Measurements from ENCODE around the gene GPR12.
"Not testable (repeated sequence)": the region's sequence is repeated elsewhere in the genome, so short reads cannot be mapped to it uniquely, and the experiment has no call there.

Gene GPR12

DNA sequence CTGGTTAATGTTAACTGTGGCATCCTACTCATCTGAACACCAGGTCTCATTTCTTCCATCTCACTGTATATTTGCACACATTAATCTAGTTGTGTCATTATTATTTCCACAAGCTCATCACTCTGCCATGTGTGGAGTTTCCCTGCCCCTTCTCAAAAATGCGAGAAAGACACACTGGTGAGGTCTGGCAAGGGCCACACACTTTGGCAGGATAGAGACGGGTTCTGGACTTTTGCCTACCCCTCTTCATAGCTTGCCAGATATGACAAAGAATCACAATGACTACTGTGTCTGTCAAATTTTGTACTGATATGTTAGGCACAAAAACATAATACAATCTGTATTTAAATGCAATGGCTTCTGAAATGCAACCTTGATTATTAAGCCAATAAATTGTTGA lies 12.9 kb downstream of the GPR12 start:
- DNase-seq = no peak

DNA sequence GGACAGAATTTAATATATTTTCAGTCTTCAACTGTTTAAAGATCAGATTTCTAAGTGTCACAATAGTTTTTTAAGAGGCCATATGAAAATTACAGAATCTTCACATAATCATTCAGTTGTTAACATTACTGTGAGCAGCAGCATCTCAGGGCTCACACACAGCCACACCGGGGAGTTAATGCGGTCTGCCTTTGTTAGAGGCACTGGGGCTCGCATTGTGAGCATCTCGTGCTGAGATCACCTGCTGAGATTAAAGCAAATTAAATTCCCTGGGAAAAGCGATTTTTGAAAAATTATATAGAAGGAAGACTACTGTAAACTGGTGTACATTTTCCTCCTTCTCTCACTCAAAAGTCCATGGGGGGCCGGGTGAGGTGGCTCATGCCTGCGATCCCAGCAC lies 16.6 kb downstream of the GPR12 start:
- DNase-seq = no peak

DNA sequence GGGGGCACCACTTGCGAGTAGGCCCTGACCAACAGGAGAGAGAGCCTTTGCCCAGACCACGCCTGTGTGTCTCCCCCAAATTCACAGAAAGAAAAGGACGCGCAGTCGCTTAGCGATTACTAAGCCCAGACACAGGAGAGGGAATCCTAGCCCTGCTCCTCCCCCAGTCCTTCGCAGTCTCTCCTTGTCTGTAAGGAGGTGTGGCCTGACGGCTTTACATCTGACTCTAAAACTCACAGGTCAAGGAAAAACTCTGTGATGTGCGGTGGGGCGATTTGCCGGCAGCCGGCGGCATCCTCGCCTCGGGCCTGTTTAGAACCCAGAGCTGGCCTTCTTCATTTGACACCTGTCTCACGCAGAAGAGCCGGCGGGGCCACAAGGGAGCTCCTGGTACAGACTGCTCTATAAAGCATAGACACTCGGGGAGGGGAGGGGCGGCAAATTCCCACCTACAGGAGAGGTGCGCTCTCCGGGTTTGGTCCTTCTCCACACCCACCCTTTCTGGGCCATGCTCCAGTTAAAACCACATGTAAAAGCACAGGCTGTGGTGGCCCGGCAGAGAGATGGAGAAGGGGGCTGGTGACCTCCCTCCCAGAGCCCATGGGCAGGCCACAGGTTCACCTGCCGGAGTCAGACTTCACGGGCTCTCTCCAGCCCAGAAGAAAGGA lies 17.8 kb downstream of the GPR12 start:
- DNase-seq = no peak

DNA sequence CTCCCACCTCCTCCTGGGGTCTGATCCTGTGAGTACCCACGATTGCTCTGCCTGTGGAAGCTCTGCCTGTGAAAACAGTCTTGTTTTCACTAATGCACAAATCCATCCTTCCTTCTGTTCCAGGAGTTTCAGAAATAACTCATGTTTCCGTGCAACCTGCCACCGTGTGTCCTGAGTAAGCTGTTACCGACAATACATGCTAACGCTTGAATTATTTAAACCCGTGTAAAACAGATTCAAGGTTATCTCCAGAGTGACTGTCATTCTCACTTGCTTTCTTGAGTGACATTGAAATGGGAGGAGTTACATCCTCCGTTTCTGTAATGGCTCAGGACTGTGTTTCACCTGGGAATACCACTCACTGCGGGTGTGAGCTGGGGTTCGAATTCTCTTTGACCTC lies 24.9 kb downstream of the GPR12 start:
- no peak for DNase-seq

DNA sequence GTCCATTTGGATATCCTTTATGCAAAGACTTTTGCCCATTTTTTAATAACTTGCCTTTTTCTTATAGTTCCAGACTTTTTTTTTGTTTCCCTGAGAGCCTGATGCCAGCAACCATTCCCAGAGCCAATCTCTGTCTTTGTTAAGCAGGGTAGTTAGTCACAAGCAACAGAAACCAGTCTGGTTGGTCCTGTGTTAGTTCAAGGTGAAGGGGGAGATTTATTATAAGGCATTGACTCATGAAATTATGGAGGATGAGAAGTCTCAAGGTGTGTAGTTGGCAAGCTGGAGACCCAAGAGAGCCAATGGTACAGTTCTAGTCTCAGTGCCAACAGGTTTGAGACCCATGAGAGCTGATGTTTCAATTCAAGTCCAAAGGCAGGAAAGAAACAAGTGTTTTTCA lies 33.0 kb downstream of the GPR12 start:
- DNase-seq = no peak

DNA sequence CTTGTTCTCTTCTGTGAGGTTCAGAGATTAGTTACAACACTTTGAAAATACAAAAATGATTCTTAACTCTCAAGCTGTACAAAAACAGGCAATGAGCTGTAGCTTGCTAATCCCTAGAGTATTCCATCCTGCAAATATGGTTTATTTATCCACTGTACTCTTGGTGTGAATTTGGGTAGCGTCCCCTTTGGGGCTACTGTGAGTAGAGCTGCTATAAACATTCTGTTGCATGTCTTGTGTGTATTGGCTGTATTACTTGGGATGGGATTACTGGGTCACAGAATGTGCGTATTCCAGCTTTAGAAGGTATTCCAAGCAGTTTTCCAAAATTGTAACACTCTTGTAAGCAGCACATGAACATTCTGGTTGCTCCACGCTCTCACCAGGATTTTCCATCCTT lies 33.5 kb downstream of the GPR12 start:
- no peak for DNase-seq

DNA sequence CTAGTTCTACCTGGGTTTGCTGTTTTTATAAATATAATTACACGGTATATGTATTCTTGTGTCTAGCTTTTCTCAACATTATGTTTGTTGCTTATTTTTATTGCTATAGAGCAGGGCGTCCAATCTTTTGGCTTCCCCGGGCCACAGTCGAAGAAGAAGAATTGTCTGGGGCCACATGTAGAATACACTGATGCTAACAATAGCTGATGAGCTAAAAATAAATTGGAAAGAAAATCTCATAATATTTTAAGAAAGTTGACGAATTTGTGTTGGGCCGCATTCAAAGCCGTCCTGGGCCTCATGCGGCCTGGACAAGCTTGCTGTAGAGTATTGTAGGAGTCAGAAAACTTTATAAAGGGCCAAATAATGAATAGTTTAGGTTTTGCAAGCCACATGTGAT lies 33.9 kb downstream of the GPR12 start:
- no peak for DNase-seq

DNA sequence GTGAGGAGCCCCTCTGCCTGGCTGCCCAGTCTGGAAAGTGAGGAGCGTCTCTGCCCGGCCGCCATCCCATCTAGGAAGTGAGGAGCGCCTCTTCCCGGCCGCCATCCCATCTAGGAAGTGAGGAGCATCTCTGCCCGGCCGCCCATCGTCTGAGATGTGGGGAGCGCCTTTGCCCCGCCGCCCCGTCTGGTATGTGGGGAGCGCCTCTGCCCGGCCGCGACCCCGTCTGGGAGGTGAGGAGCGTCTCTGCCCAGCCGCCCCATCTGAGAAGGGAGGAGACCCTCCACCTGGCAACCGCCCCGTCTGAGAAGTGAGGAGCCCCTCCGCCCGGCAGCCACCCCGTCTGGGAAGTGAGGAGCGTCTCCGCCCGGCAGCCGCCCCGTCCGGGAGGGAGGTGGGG lies 37.0 kb downstream of the GPR12 start:
- DNase-seq = not testable (repeated sequence)

DNA sequence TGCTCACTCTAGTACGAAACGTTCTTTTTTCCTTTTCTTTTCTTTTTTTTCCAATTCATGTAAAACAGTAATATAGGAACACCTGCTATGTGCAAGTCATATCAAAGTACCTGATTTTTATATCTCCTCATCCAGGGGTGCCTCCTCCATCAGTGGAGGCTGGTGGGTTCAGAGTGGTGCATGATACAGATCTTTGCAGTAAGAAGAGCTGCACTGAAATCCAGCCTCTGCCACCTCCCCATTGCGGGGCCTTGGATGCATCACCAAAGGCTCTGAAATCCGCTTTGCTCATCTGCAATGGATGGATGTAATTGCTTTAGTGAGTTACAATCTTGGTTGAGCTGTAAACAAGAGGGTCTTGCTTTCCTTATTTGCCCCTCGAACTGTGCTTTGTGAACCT lies 38.3 kb downstream of the GPR12 start:
- DNase-seq = no peak

DNA sequence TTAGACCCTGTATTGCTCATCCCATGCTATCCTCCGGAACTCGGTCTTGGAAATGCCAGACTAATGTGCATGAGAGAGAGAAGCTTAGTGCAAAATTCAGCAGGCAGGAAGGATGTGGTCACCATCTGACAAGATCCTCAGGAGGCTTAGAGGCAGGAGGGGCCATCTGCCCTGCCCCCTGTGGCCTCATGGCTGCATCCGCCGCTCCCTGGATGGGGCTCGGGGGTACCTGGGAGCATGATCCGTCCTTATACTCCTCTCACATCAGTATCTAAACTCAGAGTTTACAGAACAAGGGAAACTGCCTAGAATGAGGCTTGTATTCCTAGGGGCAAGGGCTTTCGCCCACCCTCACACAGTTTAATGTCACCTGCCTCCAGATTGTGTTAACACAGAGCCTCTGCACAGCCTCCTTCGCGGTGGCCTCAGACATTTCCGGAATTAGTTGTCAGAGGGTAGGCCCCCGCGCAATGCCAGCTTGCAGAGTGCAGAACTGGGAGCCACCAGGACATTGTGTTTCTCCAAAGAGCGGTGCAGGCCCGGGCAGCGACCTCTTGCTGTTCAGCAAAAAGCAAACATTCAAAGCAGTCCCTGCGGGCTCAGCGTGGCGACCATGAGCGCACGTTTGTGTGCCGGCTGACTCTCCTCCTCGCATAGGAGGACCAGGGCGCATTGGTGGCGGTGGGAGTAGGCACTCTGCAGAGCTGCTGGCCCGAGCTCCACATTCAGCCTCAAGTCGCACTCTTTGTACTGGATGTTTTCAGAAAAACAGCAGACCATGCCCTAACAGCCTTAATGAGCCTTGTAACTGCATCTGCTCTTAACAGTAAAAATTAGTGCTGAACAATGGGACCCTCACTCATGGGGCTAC lies 39.1 kb downstream of the GPR12 start:
- peak; percentile 98 for DNase-seq

DNA sequence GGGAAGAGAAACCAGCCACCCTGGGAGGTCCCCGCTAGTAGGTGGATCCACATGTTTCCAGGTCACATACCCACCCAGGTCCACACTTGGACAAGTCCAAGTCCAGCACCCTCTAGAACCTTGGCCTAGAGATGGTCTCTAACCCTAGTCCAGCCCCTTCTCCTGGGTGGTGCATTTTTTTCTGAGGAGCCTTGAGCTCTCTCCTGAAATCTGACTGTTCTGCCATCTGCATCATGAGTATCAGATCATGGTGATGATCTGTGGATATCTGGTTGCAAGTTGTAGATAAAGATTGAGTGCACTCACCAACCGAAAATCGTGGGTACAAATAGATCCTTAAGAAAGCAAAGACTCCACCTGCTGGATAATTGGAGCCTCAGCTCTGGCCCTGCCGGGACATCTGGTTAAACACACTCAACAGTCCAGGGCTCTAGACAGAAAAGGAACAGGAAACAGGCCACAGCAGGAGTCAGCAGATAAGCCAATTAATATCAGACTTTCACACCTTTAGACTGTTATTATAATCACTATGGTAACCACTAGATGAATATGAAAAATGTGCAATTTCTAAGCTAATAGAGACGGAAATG lies 41.1 kb downstream of the GPR12 start:
- peak; percentile 97 for DNase-seq

DNA sequence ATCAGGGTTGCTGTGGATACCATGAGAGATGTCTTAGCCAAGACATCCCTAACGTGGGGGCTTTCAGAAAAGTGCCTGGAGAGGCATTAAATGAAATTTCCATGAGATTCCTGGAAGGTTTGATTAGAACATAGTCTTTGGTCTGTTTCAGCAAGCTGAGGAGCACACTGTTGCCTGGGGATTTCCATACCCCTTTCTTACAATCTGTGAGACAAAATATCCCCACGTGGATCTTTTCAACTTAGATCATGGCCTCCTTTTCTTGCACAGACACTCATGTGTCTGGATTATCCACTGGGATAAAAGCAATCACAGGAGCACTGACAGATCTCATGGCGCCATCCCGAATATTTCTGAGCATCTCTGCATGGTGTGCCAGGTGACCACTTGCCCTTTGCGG lies 41.7 kb downstream of the GPR12 start:
- no peak for DNase-seq

DNA sequence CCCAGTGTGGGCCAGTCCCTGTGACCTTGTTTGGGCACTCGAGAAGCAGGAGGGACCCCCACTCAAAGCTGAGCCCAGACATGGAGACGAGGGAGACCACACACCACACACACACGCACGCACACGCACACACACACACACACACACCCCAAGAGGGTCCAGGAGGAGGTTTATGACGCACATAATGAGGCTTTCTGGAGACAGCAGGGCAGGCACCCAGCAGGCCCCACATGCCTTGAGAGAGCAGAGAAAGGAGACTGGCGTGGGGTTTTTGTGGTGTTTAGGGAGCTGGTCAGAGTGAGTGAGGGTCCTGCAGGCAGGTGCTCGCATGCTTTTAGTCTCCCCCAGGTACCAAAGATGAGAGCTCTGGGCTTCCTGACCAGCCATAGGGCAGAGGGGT lies 42.4 kb downstream of the GPR12 start:
- no peak for DNase-seq

DNA sequence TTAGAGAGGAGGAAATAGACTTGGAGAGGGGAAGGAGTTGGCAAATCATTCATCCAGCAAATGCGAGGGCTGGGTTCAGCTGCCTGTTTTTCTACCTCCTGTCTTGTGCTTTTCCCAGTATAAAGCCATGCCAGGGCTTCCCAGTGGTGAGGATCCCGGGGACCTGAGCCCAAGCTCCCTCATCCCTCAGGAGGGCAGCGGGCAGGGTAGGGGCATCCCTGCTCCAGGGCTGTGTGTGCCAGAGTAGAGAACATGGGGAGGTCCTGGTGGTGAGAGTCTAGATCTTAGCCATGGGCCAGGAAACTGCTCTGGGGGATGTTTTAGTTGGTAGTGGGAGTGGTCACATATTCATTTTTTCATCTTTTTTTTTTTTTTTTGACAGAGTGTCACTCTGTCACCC lies 43.6 kb downstream of the GPR12 start:
- no peak for DNase-seq

DNA sequence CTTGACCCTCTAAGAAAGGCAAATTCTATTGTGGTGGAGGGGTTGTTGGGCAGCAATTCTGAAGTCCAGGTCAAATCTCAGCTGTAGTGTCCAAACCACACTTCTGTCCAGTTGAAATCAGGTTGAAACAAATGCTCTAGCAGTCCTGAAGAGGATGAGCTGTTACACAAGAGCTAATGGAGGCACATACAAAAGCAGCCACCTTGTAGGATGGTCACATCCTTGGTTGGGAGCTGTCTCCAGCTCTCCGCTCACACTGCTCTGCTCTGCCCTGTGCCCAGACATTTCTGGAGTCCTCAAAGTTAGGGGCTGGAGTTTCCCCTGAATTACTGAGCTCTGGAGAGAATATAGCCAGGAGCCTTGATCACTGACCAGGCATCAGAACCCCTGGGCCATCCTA lies 47.2 kb downstream of the GPR12 start:
- no peak for DNase-seq

DNA sequence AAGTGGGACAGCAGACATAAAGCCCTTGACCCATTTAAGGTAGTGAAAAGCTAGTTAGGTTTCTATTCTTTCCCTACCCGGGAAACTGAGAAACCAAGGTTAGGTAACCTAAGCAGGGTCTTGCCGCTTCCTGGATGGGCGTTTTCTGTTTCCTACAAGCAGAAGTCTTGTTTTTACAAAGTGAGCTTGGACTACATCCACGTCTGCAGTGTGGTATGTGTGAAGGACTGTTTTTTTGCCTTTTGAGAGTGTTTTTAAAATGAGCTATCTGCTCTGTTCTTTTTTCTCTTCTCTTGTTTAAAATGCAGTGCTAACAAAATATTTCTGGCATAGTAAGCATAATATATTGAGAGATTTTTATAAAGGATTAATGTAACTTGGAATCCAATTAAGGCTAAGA lies 49.4 kb downstream of the GPR12 start:
- no peak for DNase-seq

DNA sequence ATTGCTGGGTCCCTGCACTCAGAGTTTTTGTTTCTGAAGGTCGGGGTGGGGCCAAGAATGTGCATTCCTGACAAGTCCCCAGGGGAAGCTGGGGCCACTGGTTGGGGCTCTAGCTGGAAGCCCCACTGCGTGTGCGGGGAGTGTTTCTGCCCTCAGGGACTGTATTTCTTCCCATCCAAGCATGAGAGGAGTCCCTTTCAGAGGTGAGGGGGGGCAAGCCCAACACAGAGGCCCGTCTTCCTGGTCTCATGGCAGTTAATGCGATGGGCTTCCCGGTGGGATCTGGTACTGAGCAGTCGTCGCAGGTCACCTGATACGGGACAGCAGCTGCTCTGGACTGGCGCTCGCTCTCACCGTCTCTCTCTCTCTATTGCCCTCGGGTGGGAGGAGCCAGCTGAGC lies 50.4 kb downstream of the GPR12 start:
- DNase-seq = no peak

DNA sequence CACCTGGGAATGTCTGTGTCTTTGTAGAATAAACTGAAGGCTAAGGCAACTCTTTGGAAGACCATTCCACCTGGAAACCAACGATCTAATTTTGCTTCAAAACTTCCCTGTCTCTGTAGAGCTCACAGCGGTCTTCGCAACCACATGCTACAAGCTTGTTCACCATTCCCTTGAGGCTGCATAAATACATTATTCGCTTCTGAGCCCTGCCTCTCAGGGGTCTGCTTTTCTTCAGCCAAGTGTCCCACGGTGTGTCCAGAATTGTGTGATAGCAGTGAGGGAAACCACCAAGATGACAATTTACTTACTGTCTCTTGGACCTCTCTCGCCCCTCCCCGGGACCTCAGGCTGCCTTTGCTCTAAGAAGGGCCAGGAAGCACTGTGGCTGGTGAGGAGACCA lies 51.1 kb downstream of the GPR12 start:
- DNase-seq = no peak

DNA sequence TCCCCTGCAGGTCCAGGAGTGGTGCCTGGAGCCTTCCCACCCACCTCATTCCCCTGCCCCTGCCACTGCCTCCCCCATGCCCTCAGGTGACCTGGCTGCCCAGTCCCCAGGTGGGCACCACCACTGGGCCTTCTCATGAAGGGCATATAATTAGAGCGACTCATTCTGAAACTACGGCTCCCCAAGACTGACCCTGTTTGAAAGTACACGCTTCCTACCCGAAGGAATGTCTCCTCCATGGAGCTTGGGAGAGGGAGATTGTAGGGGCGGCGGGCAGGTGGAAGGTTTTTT lies 52.6 kb downstream of the GPR12 start:
- no peak for DNase-seq

DNA sequence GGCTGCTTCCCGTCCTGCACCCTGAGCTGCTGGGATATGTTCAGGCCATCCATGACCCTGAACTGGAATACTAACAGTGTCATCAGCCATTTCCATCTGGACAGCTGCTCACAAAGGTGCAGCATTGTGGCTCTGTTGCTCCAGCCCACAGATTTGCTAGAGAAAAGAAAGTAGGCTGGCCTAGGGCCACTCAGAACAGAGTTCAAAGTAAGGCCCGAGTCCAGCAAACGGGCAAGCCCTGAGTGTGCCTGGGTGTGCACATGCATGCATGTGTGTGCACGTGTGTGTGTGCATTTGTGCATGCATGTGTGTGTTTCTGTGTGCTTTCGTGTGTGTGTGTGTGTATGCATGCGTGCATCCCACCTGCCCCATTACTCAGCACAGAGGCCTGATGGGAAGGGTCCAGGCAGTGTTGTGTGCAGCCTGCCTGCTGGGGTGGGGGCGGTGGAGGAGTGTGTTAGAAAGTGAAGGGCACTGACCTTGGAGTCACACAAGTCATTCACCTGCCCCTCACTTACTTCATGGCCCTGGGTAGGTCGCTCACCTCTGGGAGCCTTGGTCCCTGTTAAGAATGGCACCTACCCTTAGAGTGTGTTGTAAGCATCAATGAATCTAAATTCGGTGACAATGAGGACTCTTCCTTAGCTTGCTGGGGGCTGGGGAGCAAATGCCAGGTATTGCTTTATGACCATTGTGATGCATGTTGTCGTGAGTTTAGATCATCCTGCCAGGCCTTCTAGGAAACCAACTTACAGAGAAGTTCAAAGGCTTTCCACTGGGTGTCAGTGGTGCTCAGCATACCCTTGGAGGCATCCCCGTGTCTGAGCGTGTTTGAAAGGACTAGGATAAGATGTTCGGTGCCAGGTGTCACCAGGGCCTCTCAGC lies 53.2 kb downstream of the GPR12 start:
- peak; percentile 23 for DNase-seq

DNA sequence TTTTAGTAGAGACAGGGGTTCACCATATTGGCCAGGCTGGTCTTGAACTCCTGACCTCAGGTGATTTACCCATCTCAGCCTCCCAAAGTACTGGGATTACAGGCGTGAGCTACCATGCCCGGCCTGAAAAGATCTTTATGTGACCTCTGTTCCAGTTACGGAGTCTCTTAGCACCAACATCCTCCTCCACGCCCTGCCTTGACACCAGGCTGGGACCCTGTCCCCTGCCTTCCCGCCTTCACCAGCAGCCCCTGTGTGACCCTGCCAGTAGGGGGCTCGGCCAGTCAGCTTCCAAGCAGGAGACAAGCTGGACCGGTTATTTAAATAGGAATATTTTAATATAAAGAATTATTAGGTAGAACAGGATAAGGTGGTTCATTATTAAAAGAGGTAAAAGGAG lies 54.2 kb downstream of the GPR12 start:
- DNase-seq = no peak

DNA sequence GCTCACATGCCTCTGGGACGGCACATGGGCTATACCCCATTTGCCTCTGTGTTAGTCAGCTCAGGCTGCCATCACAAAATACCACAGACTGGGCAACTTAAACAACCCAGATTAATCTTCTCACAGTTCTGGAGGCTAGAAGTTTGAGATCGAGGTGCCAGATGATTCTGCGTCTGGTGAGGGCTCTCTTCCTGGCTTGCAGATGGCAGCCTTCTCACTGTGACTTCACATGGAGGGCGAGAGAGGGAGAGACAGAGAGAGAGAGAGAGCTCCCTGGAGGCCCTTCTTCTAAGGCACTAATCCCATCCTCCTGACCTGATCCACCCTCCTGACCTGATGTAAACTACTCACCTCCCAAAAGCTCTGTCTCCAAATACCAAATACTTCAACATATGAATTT lies 55.0 kb downstream of the GPR12 start:
- no peak for DNase-seq
